ENCODE data around the gene PIK3CG.

GRCh38 chr7:106836816-106837215 is 28.3 kb upstream of the PIK3CG start:
- no peak for TF ChIP-seq POLR2A (IDR thresholded peaks at IDR 0.05; ENCODE audit: low read depth, low read length)
- TF ChIP-seq HDAC6 (IDR thresholded peaks at IDR 0.05; ENCODE audit: unreplicated experiment), result no peak
- TF ChIP-seq YY1 (IDR thresholded peaks at IDR 0.05; ENCODE audit: low read depth, low read length), result no peak
- TF ChIP-seq CHD2 (IDR thresholded peaks at IDR 0.05; ENCODE audit: borderline replicate concordance, low read depth, low read length), result no peak
- no peak for TF ChIP-seq MTA3 (IDR thresholded peaks at IDR 0.05; ENCODE audit: borderline replicate concordance, low read length)
- TF ChIP-seq SMAD5 (IDR thresholded peaks at IDR 0.05; ENCODE audit: low read depth), result no peak
- no peak for TF ChIP-seq CREB1 (IDR thresholded peaks at IDR 0.05; ENCODE audit: low read depth)
- no peak for TF ChIP-seq POLR2AphosphoS2 (IDR thresholded peaks at IDR 0.05; ENCODE audit: low read depth, low read length)
- no peak for TF ChIP-seq USF1 (IDR thresholded peaks at IDR 0.05; ENCODE audit: borderline replicate concordance, extremely low read length, insufficient read depth, low read depth, low read length)
- TF ChIP-seq MEF2A (IDR thresholded peaks at IDR 0.05; ENCODE audit: insufficient read depth, low read depth, low read length), result no peak
- no peak for TF ChIP-seq NRF1 (conservative IDR thresholded peaks at IDR 0.05; ENCODE audit: low read depth, low read length)
- TF ChIP-seq RAD21 (IDR thresholded peaks at IDR 0.05; ENCODE audit: insufficient read depth, low read depth, low read length), result no peak
- no peak for TF ChIP-seq CBX5 (IDR thresholded peaks at IDR 0.05; ENCODE audit: low read depth)
